ENCODE results near the gene VPS29.

Gene VPS29

GRCh38 chr12:110444455-110444854, 57.5 kb downstream of the VPS29 start:
- no peak for DNase-seq

All from NCI-H1694 treated with DMSO at 0.1 percent for 48 hours (cell line).